ENCODE results near the gene DEK.
"Not testable (repeated sequence)": the region's sequence is repeated elsewhere in the genome, so short reads cannot be mapped to it uniquely, and the experiment has no call there.

The DEK gene

DNA sequence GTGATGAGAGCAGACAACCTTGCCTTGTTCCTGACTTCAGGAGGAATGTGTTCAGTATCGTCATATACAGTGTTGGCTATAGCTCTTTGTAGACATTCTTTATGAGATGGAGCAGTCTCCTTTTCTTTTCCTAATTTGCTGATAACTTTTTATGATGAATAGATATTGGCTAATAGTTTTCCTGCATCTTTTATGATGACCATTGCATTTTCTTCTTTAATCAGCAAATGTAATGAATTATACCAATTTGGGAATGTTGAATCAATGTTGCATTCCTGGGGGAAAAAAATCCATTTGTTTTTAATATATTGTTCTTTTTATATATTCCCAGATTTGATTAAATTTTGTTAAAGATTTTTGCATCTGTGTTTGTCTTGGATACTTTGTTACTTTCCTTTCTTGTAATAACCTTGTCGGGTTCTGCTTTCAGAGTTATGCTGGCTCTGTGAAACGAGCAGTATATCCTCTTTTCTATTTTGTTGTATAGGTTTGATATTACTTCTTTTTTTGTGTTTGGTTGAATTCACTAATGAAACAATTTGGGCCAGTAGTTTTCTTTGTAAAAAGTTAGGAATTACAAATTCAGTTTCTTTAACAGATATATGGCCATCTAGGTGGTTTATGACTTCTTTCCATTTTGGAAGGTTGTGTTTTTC, 85.2 kb downstream of the DEK start:
- H3K9me2 ChIP-seq (ENCODE audit: low read depth, low read length), result no peaks in the 10 kb centered on the region
- no peaks in the 10 kb centered on the region for H3K9me3 ChIP-seq (ENCODE audit: low read length)
- peaks cover 31% of the 10 kb centered on the region for H3K36me3 ChIP-seq (ENCODE audit: insufficient read depth, low read length)
- H3K9ac ChIP-seq (ENCODE audit: low read length), result no peak overlapping the region
- H4K20me1 ChIP-seq (ENCODE audit: insufficient read depth, low read length), result no peaks in the 10 kb centered on the region
- no peak overlapping the region for H2AFZ ChIP-seq (ENCODE audit: low read length)
- no peaks in the 10 kb centered on the region; the same call in 1 of the 2 replicates for H3F3A ChIP-seq (ENCODE audit: insufficient read depth, low read length)
- no peaks in the 10 kb centered on the region for H3K4me1 ChIP-seq (ENCODE audit: insufficient read depth, low read length, severe bottlenecking)
- TF ChIP-seq EZH2 (IDR thresholded peaks at IDR 0.05; ENCODE audit: borderline replicate concordance, low read length), result no peak
- TF ChIP-seq, protein P1, sequence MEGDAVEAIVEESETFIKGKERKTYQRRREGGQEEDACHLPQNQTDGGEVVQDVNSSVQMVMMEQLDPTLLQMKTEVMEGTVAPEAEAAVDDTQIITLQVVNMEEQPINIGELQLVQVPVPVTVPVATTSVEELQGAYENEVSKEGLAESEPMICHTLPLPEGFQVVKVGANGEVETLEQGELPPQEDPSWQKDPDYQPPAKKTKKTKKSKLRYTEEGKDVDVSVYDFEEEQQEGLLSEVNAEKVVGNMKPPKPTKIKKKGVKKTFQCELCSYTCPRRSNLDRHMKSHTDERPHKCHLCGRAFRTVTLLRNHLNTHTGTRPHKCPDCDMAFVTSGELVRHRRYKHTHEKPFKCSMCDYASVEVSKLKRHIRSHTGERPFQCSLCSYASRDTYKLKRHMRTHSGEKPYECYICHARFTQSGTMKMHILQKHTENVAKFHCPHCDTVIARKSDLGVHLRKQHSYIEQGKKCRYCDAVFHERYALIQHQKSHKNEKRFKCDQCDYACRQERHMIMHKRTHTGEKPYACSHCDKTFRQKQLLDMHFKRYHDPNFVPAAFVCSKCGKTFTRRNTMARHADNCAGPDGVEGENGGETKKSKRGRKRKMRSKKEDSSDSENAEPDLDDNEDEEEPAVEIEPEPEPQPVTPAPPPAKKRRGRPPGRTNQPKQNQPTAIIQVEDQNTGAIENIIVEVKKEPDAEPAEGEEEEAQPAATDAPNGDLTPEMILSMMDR (IDR thresholded peaks at IDR 0.05; ENCODE audit: low read length), result no peak
- H3K4me2 ChIP-seq (ENCODE audit: low read length), result no peak overlapping the region
- no peaks in the 10 kb centered on the region for H3K79me2 ChIP-seq (ENCODE audit: insufficient read depth, low read length)
- no peaks in the 10 kb centered on the region for H3K27me3 ChIP-seq (ENCODE audit: insufficient read depth, low read length)
- H3K27ac ChIP-seq (ENCODE audit: low read depth, low read length, poor library complexity, severe bottlenecking), result no peak overlapping the region
- no peak overlapping the region for H3K4me3 ChIP-seq (ENCODE audit: low read depth, low read length, poor library complexity, severe bottlenecking)

DNA sequence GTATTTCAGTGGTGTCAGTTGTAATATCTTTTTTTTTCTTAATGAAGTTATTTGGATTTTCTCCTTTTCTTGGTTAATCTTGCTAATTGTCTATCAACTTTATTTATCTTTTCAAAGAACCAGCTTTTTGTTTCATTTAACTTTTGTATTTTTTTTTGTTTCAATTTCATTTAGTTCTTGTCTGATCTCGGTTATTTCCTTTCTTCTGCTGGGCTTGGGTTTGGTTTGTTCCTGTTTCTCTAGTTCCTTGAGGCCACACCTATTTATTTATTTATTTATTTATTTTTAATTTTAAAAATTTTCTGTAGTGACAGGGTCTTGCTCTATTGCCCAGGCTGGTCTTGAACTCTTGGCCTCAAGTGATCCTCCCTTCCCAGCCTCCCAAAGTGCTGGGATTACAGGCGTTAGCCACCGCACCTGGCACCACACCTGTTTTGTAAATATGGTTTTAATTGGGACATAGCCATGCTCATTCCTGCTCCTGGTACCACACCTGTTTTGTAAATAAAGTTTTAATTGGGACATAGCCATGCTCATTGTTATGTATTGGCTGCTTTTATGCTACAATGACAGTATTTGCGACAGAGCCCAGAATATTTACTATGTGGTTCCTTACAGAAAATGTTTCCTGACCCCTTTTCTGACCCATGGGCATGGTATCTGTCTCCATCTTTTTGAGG, 86.9 kb downstream of the DEK start:
- Histone ChIP-seq H2AFZ (ENCODE audit: low read length) (no peak overlapping the region), H3F3A (ENCODE audit: insufficient read depth, low read length) (no peaks in the 10 kb centered on the region; the same call in 1 of the 2 replicates), H3K4me3 (ENCODE audit: low read depth, low read length, poor library complexity, severe bottlenecking) (no peak overlapping the region), H3K27ac (ENCODE audit: low read depth, low read length, poor library complexity, severe bottlenecking) (no peak overlapping the region), H3K4me2 (ENCODE audit: low read length) (no peak overlapping the region), H3K9me3 (ENCODE audit: low read length) (no peaks in the 10 kb centered on the region), H3K9ac (ENCODE audit: low read length) (no peak overlapping the region), H3K79me2 (ENCODE audit: insufficient read depth, low read length) (no peaks in the 10 kb centered on the region), H3K27me3 (ENCODE audit: insufficient read depth, low read length) (no peaks in the 10 kb centered on the region), H4K20me1 (ENCODE audit: insufficient read depth, low read length) (no peaks in the 10 kb centered on the region), H3K36me3 (ENCODE audit: insufficient read depth, low read length) (peaks cover 40% of the 10 kb centered on the region), H3K9me2 (ENCODE audit: low read depth, low read length) (no peaks in the 10 kb centered on the region), H3K4me1 (ENCODE audit: insufficient read depth, low read length, severe bottlenecking) (no peaks in the 10 kb centered on the region)
- no peak for TF ChIP-seq EZH2 (IDR thresholded peaks at IDR 0.05; ENCODE audit: borderline replicate concordance, low read length)
- TF ChIP-seq, protein P1 (IDR thresholded peaks at IDR 0.05; ENCODE audit: low read length), result no peak

DNA sequence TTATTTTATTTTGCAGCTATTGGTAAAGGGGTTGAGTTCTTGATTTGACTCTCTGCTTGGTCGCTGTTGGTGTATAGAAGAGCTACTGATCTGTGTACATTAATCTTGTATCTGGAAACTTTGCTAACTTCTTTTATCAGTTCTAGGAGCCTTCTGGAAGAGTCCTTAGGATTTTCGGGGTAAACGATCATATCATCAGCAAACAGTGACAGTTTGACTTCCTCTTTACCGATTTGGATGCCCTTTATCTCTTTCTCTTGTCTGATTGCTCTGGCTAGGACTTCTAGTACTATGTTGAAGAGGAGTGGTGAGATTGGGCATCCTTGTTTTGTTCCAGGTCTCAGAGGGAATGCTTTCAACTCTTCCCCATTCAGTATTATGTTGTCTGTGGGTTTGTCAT, 88.1 kb downstream of the DEK start:
- H3K4me2 ChIP-seq (ENCODE audit: low read length); H3K27ac ChIP-seq (ENCODE audit: low read depth, low read length, poor library complexity, severe bottlenecking); H3K9me3 ChIP-seq (ENCODE audit: low read length); H3K4me3 ChIP-seq (ENCODE audit: low read depth, low read length, poor library complexity, severe bottlenecking); H2AFZ ChIP-seq (ENCODE audit: low read length); H3K4me1 ChIP-seq (ENCODE audit: insufficient read depth, low read length, severe bottlenecking); H3K79me2 ChIP-seq (ENCODE audit: insufficient read depth, low read length); H3K27me3 ChIP-seq (ENCODE audit: insufficient read depth, low read length); H4K20me1 ChIP-seq (ENCODE audit: insufficient read depth, low read length); H3K9me2 ChIP-seq (ENCODE audit: low read depth, low read length); H3F3A ChIP-seq (ENCODE audit: insufficient read depth, low read length); H3K9ac ChIP-seq (ENCODE audit: low read length): not testable (repeated sequence)
- peaks cover 52% of the 10 kb centered on the region for H3K36me3 ChIP-seq (ENCODE audit: insufficient read depth, low read length)

Measured in OCI-LY1 (cell line).